Right cardiac atrium (tissue), 5 donors: ENCODE data around the gene CLRN3. TPM values are rescaled to one million over a fixed set of nuclear protein-coding genes. Genes with fewer than 3 reads are reported as not detected.
A peak's percentile ranks its signal among the peaks of the same experiment; 100 is the strongest.

ENCODE experiments used
- ATAC-seq, 2 donors: fragments of 200-7000 bp; cut with Tn5 transposase; one replicate each; pipeline versions ENCODE4 v1.8.0 to v1.9.1; 2020; ENCODE audit warnings: moderate library complexity in 2 of 2, mild to moderate bottlenecking in 1 of 2
- DNase-seq, 3 donors: peaks; one replicate each; pipeline ENCODE4 v3.0.0-alpha.2; 2020
- H3K27ac ChIP-seq: one replicate; pipeline ENCODE4 v1.5.1; 2013; ENCODE audit warnings: mild to moderate bottlenecking, low read length, control low read depth, moderate library complexity
- H3K27me3 ChIP-seq: one replicate; pipeline ENCODE4 v1.6.1; 2013; ENCODE audit not compliant: control insufficient read depth, insufficient read depth
- H3K4me1 ChIP-seq: one replicate; pipeline ENCODE4 v1.6.1; 2013; ENCODE audit warnings: low read length; ENCODE audit not compliant: control insufficient read depth, insufficient read depth
- H3K4me3 ChIP-seq: one replicate; pipeline ENCODE4 v1.5.1; 2013; ENCODE audit warnings: low read length, control low read depth
- H3K9me3 ChIP-seq: one replicate; pipeline ENCODE4 v1.6.1; 2013; ENCODE audit warnings: low read length; ENCODE audit not compliant: control insufficient read depth
- WGBS: extraction: QIAGEN DNeasy Blood & Tissue Kit; methylation state at CpG from one replicate; pipeline ENCODE4 v1.1.7; 2013; 5-methylcytosine and 5-hydroxymethylcytosine counted together
- intact Hi-C, 4 donors: fragments of 100-400 bp; cut with DNase I; formaldehyde crosslinking; loops; one replicate each; pipeline versions ENCODE4 v1.11.0 to v1.14.0; 2022 to 2023
- polyA plus RNA-seq: library from polyadenylated mRNA; stranded (reverse); fragments of 200-250 nt; gene quantifications from one replicate; pipeline ENCODE4 v1.2.3, GENCODE V29; 2013
- total RNA-seq, 4 donors: library from RNA; stranded (reverse); fragmentation: NEBNext Ultra II Directional; extraction: Animal tissue kit (Norgen Biotek cat#: 25700); gene quantifications; one replicate each; pipeline ENCODE4 v1.2.1, GENCODE V29; 2021
- donor health status: healthy with polysubstance abuse.
- donor health status: DM: no; HTN: yes; CAD: no.
- donor health status: DM: no; HTN: no; CAD: no.
- donor health status: DM: no; HTN: yes; CAD: no; lungs with severe emphysema.
- donor health status: DM: yes; HTN: yes; CAD: no.

Gene CLRN3
- total and polyA plus RNA-seq, 5 donors = not detected

DNA sequence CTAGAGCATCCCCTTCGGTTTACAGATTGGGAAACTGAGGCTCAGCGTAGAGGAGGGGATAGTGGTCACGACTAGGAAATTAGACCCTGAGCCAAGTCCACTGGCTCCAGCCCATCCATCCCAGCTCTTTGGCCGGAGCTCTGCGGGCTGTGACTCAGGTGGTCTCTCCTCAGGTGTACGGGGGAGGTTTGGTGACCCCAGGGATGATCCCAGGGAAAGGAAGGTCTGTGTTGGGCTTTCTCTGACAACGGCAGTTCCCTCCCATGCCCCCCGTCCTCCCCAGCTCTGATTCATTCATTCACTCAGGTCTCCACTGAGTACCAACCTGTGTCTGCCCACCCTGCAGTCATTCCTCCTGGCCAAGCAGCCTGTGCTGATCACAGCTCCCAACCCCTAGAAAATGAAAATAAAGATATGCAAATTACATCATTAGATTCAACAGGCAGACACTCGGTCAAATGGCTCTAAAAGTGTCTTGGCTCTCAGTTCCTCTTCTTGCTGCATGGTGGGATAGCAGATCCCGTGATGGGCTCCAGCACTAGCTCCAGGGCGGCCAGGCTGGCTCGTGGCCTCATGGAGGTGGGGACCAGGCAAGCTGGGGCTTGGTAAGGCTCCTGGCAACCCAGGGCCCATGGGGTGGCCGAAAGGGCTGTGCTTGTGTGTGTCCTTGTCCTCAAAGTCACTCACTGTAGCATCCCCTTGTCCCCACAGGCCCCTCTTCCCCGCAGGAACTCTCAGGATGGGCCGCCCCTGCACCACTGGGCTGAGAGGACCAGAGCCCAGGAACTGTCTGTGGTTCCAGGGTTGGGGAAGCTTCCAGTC lies 37.8 kb downstream of the CLRN3 start:
- no peak overlapping the region for H3K4me3 ChIP-seq
- intact Hi-C loops = loop anchor here in 3 of 4 donors (5.0 to 10.0 kb wide), 3 partner anchors 120 to 1870 kb away; partner anchors contain the start of gene FOXI2 (in 1 of the 3)
- ATAC-seq (no peak), DNase-seq (peak in 1 of 3 donors; percentile 64)
- no peak overlapping the region for H3K27ac ChIP-seq
- no peaks in the 10 kb centered on the region for H3K9me3 ChIP-seq
- H3K4me1 ChIP-seq = no peaks in the 10 kb centered on the region
- no peaks in the 10 kb centered on the region for H3K27me3 ChIP-seq
- WGBS = 76% methylated on average over 15 of the region's 15 CpGs

GRCh38 chr10:127853868-127854768 lies 38.6 kb downstream of the CLRN3 start:
- intact Hi-C loops = loop anchor here in 3 of 4 donors (5.0 to 10.0 kb wide), 3 partner anchors 119 to 1869 kb away; partner anchors contain the start of gene FOXI2 (in 1 of the 3)
- Histone ChIP-seq H3K4me1 (no peaks in the 10 kb centered on the region), H3K4me3 (no peak overlapping the region), H3K27ac (no peak overlapping the region), H3K9me3 (no peaks in the 10 kb centered on the region), H3K27me3 (no peaks in the 10 kb centered on the region)
- DNase-seq (peak; percentile 59 to 83 (median 78)), ATAC-seq (peak; percentile 89)
- 33% methylated on average over 19 of the region's 19 CpGs for WGBS

GRCh38 chr10:127852456-127852855 lies 40.3 kb downstream of the CLRN3 start:
- H3K4me3 ChIP-seq = no peak overlapping the region
- DNase-seq (no peak), ATAC-seq (no peak)
- H3K4me1 ChIP-seq = no peaks in the 10 kb centered on the region
- WGBS = 87% methylated on average over 7 of the region's 7 CpGs
- H3K27ac ChIP-seq = no peak overlapping the region
- no peaks in the 10 kb centered on the region for H3K9me3 ChIP-seq
- H3K27me3 ChIP-seq = no peaks in the 10 kb centered on the region
- intact Hi-C loops = loop anchor here in 3 of 4 donors (5.0 to 10.0 kb wide), 3 partner anchors 118 to 1868 kb away; partner anchors contain the start of gene FOXI2 (in 1 of the 3)

DNA sequence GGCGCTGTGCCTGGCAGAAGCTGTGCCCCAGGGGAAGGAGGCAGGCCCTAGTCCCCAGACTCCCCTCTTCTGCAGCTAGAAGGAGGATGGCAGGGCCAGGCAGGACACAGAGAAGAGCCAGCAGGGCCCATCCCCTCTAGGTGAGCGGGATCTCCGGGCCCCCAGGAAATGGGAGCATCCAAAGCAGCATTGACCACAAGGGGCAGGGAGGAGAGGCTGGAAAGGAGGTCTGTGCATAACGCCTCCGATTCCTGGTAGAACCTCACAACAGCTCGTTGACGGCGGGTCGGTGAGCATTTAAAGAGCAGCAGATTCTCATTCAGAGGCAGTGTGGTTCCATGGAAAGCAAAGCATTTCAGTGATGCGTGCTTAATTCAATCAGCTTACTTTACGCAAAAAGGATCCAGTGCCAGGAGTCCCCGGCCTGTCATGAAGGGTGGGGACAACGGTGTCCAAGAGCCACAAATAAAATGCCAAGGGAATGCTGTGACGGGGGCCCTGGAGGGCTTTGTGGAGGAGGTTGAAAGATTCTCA lies 41.0 kb downstream of the CLRN3 start:
- Histone ChIP-seq H3K27ac (no peak overlapping the region), H3K4me3 (no peak overlapping the region), H3K27me3 (no peaks in the 10 kb centered on the region), H3K4me1 (no peaks in the 10 kb centered on the region), H3K9me3 (no peaks in the 10 kb centered on the region)
- intact Hi-C loops = loop anchor here in 3 of 4 donors (5.0 to 10.0 kb wide), 3 partner anchors 117 to 1867 kb away; partner anchors contain the start of gene FOXI2 (in 1 of the 3)
- ATAC-seq (no peak), DNase-seq (no peak)
- 83% methylated on average over 14 of the region's 14 CpGs for WGBS

DNA sequence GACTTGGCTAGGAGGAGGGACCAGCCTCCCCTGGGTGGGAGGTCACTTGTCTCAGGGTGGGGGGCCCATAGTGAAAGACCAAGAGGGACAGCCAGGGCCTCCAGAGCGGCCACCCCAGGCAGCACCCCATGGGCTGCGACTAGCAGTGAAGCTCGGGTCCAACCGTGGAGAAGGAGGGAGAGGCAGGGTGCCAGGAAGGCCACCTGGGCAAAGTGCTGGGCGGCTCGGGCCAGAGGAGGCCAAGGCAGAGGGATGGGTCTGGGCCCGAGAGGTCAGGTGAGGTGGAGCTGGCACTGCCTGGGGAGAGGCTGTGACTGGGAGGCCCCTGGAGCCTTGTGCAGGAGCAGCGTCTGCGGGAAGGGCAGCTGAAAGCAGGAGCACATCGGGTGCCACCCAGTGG lies 41.8 kb downstream of the CLRN3 start:
- ATAC-seq (no peak), DNase-seq (peak in 1 of 3 donors; percentile 50)
- intact Hi-C loops = loop anchor here in 3 of 4 donors (5.0 to 10.0 kb wide), 3 partner anchors 116 to 1866 kb away; partner anchors contain the start of gene FOXI2 (in 1 of the 3)
- Histone ChIP-seq H3K4me3 (no peak overlapping the region), H3K9me3 (no peaks in the 10 kb centered on the region), H3K4me1 (no peaks in the 10 kb centered on the region), H3K27me3 (no peaks in the 10 kb centered on the region), H3K27ac (no peak overlapping the region)
- WGBS = 74% methylated on average over 10 of the region's 10 CpGs

DNA sequence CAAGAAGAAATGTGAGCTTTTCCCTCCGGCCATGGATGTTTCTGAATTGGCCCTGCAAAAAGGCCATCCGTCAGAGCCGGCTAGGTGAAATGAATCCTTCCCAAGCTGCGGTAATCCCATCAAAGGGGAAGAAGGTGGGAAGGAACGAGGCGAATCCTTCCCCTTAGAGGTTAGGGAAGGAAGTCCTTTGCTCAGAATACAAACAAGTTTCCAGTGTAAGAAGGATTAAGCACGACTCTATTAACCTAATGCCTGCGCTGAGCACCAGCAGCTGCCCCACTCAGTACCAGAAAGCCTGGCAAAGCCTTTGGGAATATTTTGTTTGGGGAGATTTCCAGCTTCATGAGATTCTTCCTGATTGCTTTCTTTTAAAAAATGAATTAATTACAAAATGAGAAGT lies 42.8 kb downstream of the CLRN3 start:
- Histone ChIP-seq H3K27me3 (no peaks in the 10 kb centered on the region), H3K27ac (no peak overlapping the region), H3K9me3 (no peaks in the 10 kb centered on the region), H3K4me3 (no peak overlapping the region), H3K4me1 (no peaks in the 10 kb centered on the region)
- ATAC-seq (no peak), DNase-seq (no peak)
- 55% methylated on average over 8 of the region's 8 CpGs for WGBS
- intact Hi-C loops = loop anchor here in 3 of 4 donors (5.0 to 10.0 kb wide), 3 partner anchors 115 to 1865 kb away; partner anchors contain the start of gene FOXI2 (in 1 of the 3)

GRCh38 chr10:127849224-127849623 lies 43.5 kb downstream of the CLRN3 start:
- 89% methylated on average over 8 of the region's 8 CpGs for WGBS
- intact Hi-C loops = no loop called here
- no peaks in the 10 kb centered on the region for H3K9me3 ChIP-seq
- H3K4me3 ChIP-seq = no peak overlapping the region
- no peak for DNase-seq
- no peaks in the 10 kb centered on the region for H3K4me1 ChIP-seq
- H3K27me3 ChIP-seq = no peaks in the 10 kb centered on the region
- no peak overlapping the region for H3K27ac ChIP-seq
- no peak for ATAC-seq

- WGBS = 87% methylated on average over 6 of the region's 6 CpGs
- intact Hi-C loops = no loop called here
- Histone ChIP-seq H3K4me3 (no peak overlapping the region), H3K4me1 (no peaks in the 10 kb centered on the region), H3K27ac (no peak overlapping the region), H3K27me3 (no peaks in the 10 kb centered on the region), H3K9me3 (no peaks in the 10 kb centered on the region)
- ATAC-seq = no peak
- DNase-seq = no peak
These were observed 44.5 kb downstream of the CLRN3 start for GRCh38 chr10:127848226-127848625.

- H3K27me3 ChIP-seq = no peaks in the 10 kb centered on the region
- no peak for DNase-seq
- H3K4me1 ChIP-seq = no peaks in the 10 kb centered on the region
- intact Hi-C loops = no loop called here
- no peak overlapping the region for H3K27ac ChIP-seq
- no peak overlapping the region for H3K4me3 ChIP-seq
- H3K9me3 ChIP-seq = no peaks in the 10 kb centered on the region
- WGBS = 66% methylated on average over 7 of the region's 7 CpGs
- peak in 1 of 2 donors; percentile 11 for ATAC-seq
These were observed 47.0 kb downstream of the CLRN3 start for GRCh38 chr10:127845756-127846155.

DNA sequence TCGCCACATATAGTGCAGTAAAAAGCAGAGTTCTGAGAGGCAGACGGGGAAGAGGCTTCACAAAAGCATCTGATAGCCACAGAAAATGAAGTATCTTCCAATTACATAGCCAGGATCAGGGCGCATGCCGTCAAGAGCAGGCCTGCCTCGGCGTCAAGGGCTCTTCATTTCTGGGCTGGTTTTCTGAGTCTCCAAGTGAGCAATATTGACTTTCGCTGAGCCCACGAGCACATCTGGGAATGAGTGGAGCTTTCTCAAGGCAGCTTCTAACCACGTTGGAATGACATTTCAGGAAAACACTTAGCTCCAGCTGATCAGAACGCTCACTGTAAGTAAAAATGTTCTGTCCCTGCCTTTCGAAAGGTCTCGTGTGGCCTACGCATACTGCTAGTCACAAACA lies 51.9 kb downstream of the CLRN3 start:
- ATAC-seq (no peak), DNase-seq (no peak)
- H3K4me1 ChIP-seq = no peaks in the 10 kb centered on the region
- no peaks in the 10 kb centered on the region for H3K9me3 ChIP-seq
- intact Hi-C loops = no loop called here
- no peak overlapping the region for H3K4me3 ChIP-seq
- no peak overlapping the region for H3K27ac ChIP-seq
- no peaks in the 10 kb centered on the region for H3K27me3 ChIP-seq
- 84% methylated on average over 13 of the region's 13 CpGs for WGBS
